Naive thymus-derived CD8-positive, alpha-beta T cell (primary cell): ENCODE results near the gene HERC3. TPM values are rescaled to one million over a fixed set of nuclear protein-coding genes. Genes with fewer than 3 reads are reported as not detected.
"Not testable (repeated sequence)": the region's sequence is repeated elsewhere in the genome, so short reads cannot be mapped to it uniquely, and the experiment has no call there.

Experiments used
- ATAC-seq, 2 donors: fragments of 150-1000 bp; cut with Tn5 transposase in 1 of 2; sonication (Bioruptor Pico), chemical (Tn5 transposase) in 1 of 2; 1 replicate in 1 of 2; 2 replicates in 1 of 2; pipeline ENCODE4 v1.10.0; 2021; ENCODE audit warnings: mild to moderate bottlenecking in 2 of 2, moderate library complexity in 2 of 2
- POLR2A ChIA-PET: fragments of 350-600 bp; sonication (Branson Sonifier 250); formaldehyde crosslinking; loops from one replicate; lab custom pipeline; 2021; ENCODE audit warnings: antibody characterized with exemption; lab: Charles Lee
- DNase-seq, 10 donors: peaks; one replicate each; pipeline versions ENCODE4 v3.0.0 to v3.0.0-alpha.2; 2020 to 2022
- H3K27ac Mint-ChIP-seq, 10 donors: one replicate each; pipeline ENCODE4 v1.8.0; 2020 to 2022; ENCODE audit warnings: mild to moderate bottlenecking in 10 of 10, mixed read lengths in 10 of 10, moderate library complexity in 4 of 10, inconsistent platforms in 1 of 10
- H3K27me3 Mint-ChIP-seq, 5 donors: one replicate each; pipeline ENCODE4 v1.8.0; 2021 to 2022; ENCODE audit warnings: mixed read lengths in 5 of 5
- H3K36me3 Mint-ChIP-seq, 3 donors: one replicate each; pipeline ENCODE4 v1.8.0; 2020 to 2022; ENCODE audit warnings: mixed read lengths in 3 of 3, mild to moderate bottlenecking in 2 of 3, inconsistent platforms in 1 of 3
- H3K4me1 Mint-ChIP-seq, 4 donors: one replicate each; pipeline ENCODE4 v1.8.0; 2021 to 2022; ENCODE audit warnings: mixed read lengths in 4 of 4
- H3K4me3 Mint-ChIP-seq, 10 donors: one replicate each; pipeline ENCODE4 v1.8.0; 2020 to 2022; ENCODE audit warnings: mild to moderate bottlenecking in 10 of 10, mixed read lengths in 10 of 10, moderate library complexity in 6 of 10, inconsistent platforms in 1 of 10
- H3K9me3 Mint-ChIP-seq, 9 donors: one replicate each; pipeline ENCODE4 v1.8.0; 2020 to 2022; ENCODE audit warnings: mixed read lengths in 9 of 9, mild to moderate bottlenecking in 3 of 9, inconsistent platforms in 1 of 9, moderate library complexity in 1 of 9
- polyA plus RNA-seq, 3 donors: library from polyadenylated mRNA; unstranded; fragments of 300-500 nt; fragmentation: Illumina TruSeq; gene quantifications; one replicate each; pipeline ENCODE4 v1.2.3, GENCODE V29; 2021
- total RNA-seq, 8 experiments: library from RNA in 2 of 8; stranded (reverse) in 2 of 8; gene quantifications; one replicate each; pipeline ENCODE4 v1.2.3 and lab custom pipeline; 2021 to 2026

Gene HERC3
- total and polyA plus RNA-seq, 5 experiments from 2014 or later = 29.7 to 111 (median 37.1) TPM

- Mint-ChIP-seq H3K4me3 (peak overlapping the region; percentile 91 to 100 (median 98)), H3K27me3 (no peaks in the 10 kb centered on the region), H3K27ac (peak overlapping the region; percentile 89 to 99 (median 97)), H3K36me3 (peaks cover 0 to 34% (median 2%) of the 10 kb centered on the region in 3 donors), H3K9me3 (no peaks in the 10 kb centered on the region), H3K4me1 (peaks cover 22 to 56% (median 49%) of the 10 kb centered on the region in 4 donors)
- POLR2A ChIA-PET = interaction anchor here (0.6 to 4.9 kb wide), 17 partner anchors 9 to 1169 kb away, joined by 3 to 119 read pairs (median 4); partner anchors contain the start of genes HERC5 and HERC6
- DNase-seq = peak; percentile 70 to 87 (median 76)
- peak; percentile 72 to 75 for ATAC-seq
Measured at GRCh38 chr4:88592600-88593448, 544 bp downstream of the HERC3 start.

- Mint-ChIP-seq H3K36me3 (peaks cover 0 to 71% (median 17%) of the 10 kb centered on the region in 3 donors), H3K4me3 (peak overlapping the region in 8 of 10 donors; percentile 34 to 72 (median 57)), H3K27me3 (no peaks in the 10 kb centered on the region), H3K27ac (peak overlapping the region; percentile 24 to 93 (median 75)), H3K4me1 (peaks cover 31 to 79% (median 69%) of the 10 kb centered on the region in 4 donors), H3K9me3 (no peaks in the 10 kb centered on the region)
- POLR2A ChIA-PET = interaction anchor here (0.6 to 2.5 kb wide), 5 partner anchors 8 to 15 kb away, joined by 3 to 11 read pairs (median 3); no protein-coding TSS in a partner anchor
- no peak for ATAC-seq
- no peak for DNase-seq
Measured at GRCh38 chr4:88597970-88598660, 5.8 kb downstream of the HERC3 start.

- Mint-ChIP-seq H3K4me3 (peak overlapping the region in 7 of 10 donors; percentile 30 to 72 (median 64)), H3K4me1 (peaks cover 27 to 73% (median 64%) of the 10 kb centered on the region in 4 donors), H3K36me3 (peaks cover 2 to 77% (median 25%) of the 10 kb centered on the region in 3 donors), H3K9me3 (no peaks in the 10 kb centered on the region), H3K27me3 (no peaks in the 10 kb centered on the region), H3K27ac (peak overlapping the region in 8 of 10 donors; percentile 24 to 86 (median 66))
- no peak for DNase-seq
- no peak for ATAC-seq
- POLR2A ChIA-PET = interaction anchor here (2.5 kb wide), 1 partner anchor 14 kb away, joined by 11 read pairs; no protein-coding TSS in a partner anchor
Measured at GRCh38 chr4:88599298-88599697, 7.0 kb downstream of the HERC3 start.

- DNase-seq (no peak), ATAC-seq (peak in 1 of 2 donors; percentile 67)
- Mint-ChIP-seq H3K36me3 (peaks cover 6 to 79% (median 29%) of the 10 kb centered on the region in 3 donors), H3K27me3 (no peaks in the 10 kb centered on the region), H3K9me3 (no peaks in the 10 kb centered on the region), H3K27ac (peak overlapping the region; percentile 24 to 86 (median 53)), H3K4me1 (peaks cover 32 to 73% (median 66%) of the 10 kb centered on the region in 4 donors), H3K4me3 (peak overlapping the region in 9 of 10 donors; percentile 2 to 64 (median 39))
- POLR2A ChIA-PET = interaction anchor here (1.3 to 2.5 kb wide), 2 partner anchors 8 to 13 kb away, joined by 3 to 11 read pairs; no protein-coding TSS in a partner anchor
Measured at GRCh38 chr4:88599714-88600113, 7.4 kb downstream of the HERC3 start.

- peaks cover 35 to 76% (median 70%) of the 10 kb centered on the region in 4 donors for H3K4me1 Mint-ChIP-seq
- H3K36me3 Mint-ChIP-seq = peaks cover 6 to 80% (median 29%) of the 10 kb centered on the region in 3 donors
- H3K27ac Mint-ChIP-seq = peak overlapping the region in 4 of 10 donors; percentile 12 to 75 (median 48)
- H3K9me3 Mint-ChIP-seq = no peaks in the 10 kb centered on the region
- H3K27me3 Mint-ChIP-seq = no peaks in the 10 kb centered on the region
- ATAC-seq = no peak
- no peak for DNase-seq
- POLR2A ChIA-PET = interaction anchor here (1.3 to 2.5 kb wide), 2 partner anchors 9 to 13 kb away, joined by 3 to 11 read pairs; no protein-coding TSS in a partner anchor
- peak overlapping the region in 1 of 10 donors; percentile 44 for H3K4me3 Mint-ChIP-seq
Measured at GRCh38 chr4:88600176-88600838, 8.0 kb downstream of the HERC3 start.

- H3K4me3 Mint-ChIP-seq = peak overlapping the region in 7 of 10 donors; percentile 3 to 55 (median 42)
- peak overlapping the region in 5 of 10 donors; percentile 4 to 73 (median 20) for H3K27ac Mint-ChIP-seq
- H3K27me3 Mint-ChIP-seq = no peaks in the 10 kb centered on the region
- DNase-seq = no peak
- peaks cover 22 to 80% (median 64%) of the 10 kb centered on the region in 3 donors for H3K36me3 Mint-ChIP-seq
- ATAC-seq = no peak
- POLR2A ChIA-PET = interaction anchor here (0.5 kb wide), 1 partner anchor 12 kb away, joined by 5 read pairs; no protein-coding TSS in a partner anchor
- peaks cover 38 to 70% (median 64%) of the 10 kb centered on the region in 4 donors for H3K4me1 Mint-ChIP-seq
- H3K9me3 Mint-ChIP-seq = peaks cover 0 to 7% (median 0%) of the 10 kb centered on the region in 9 donors
Measured at GRCh38 chr4:88604978-88605678, 12.8 kb downstream of the HERC3 start.

- ATAC-seq (peak; percentile 57 to 81), DNase-seq (peak in 3 of 10 donors; percentile 22 to 29 (median 27))
- no peaks in the 10 kb centered on the region for H3K27me3 Mint-ChIP-seq
- POLR2A ChIA-PET = interaction anchor here (0.5 to 1.8 kb wide), 3 partner anchors 8 to 12 kb away, joined by 3 to 7 read pairs (median 5); no protein-coding TSS in a partner anchor
- peak overlapping the region in 7 of 10 donors; percentile 20 to 82 (median 63) for H3K27ac Mint-ChIP-seq
- H3K4me1 Mint-ChIP-seq = peaks cover 39 to 70% (median 65%) of the 10 kb centered on the region in 4 donors
- peaks cover 0 to 7% (median 0%) of the 10 kb centered on the region in 9 donors for H3K9me3 Mint-ChIP-seq
- peaks cover 26 to 81% (median 68%) of the 10 kb centered on the region in 3 donors for H3K36me3 Mint-ChIP-seq
- peak overlapping the region in 9 of 10 donors; percentile 18 to 79 (median 56) for H3K4me3 Mint-ChIP-seq
Measured at GRCh38 chr4:88605736-88606135, 13.5 kb downstream of the HERC3 start.

- ATAC-seq (no peak), DNase-seq (no peak)
- peaks cover 45 to 75% (median 69%) of the 10 kb centered on the region in 4 donors for H3K4me1 Mint-ChIP-seq
- peaks cover 26 to 80% (median 63%) of the 10 kb centered on the region in 3 donors for H3K36me3 Mint-ChIP-seq
- H3K27me3 Mint-ChIP-seq = no peaks in the 10 kb centered on the region
- H3K27ac Mint-ChIP-seq = peak overlapping the region in 7 of 10 donors; percentile 3 to 74 (median 53)
- POLR2A ChIA-PET = interaction anchor here (1.8 kb wide), 1 partner anchor 13 kb away, joined by 7 read pairs; no protein-coding TSS in a partner anchor
- peak overlapping the region in 1 of 10 donors; percentile 28 for H3K4me3 Mint-ChIP-seq
- H3K9me3 Mint-ChIP-seq = peaks cover 0 to 7% (median 0%) of the 10 kb centered on the region in 9 donors
Measured at GRCh38 chr4:88606832-88607231, 14.6 kb downstream of the HERC3 start.

- Mint-ChIP-seq H3K27me3 (no peaks in the 10 kb centered on the region), H3K36me3 (peaks cover 23 to 62% (median 47%) of the 10 kb centered on the region in 3 donors), H3K4me3 (peak overlapping the region in 2 of 10 donors; percentile 22 to 85), H3K9me3 (peaks cover 0 to 7% (median 0%) of the 10 kb centered on the region in 9 donors), H3K27ac (peak overlapping the region; percentile 70 to 100 (median 84)), H3K4me1 (peaks cover 52 to 88% (median 84%) of the 10 kb centered on the region in 4 donors)
- no peak for ATAC-seq
- POLR2A ChIA-PET = interaction anchor here (1.2 to 8.8 kb wide), 2 partner anchors 17 to 61 kb away, joined by 3 to 119 read pairs; partner anchors contain the start of gene HERC3
- DNase-seq = no peak
Measured at GRCh38 chr4:88609387-88609786, 17.1 kb downstream of the HERC3 start.

GRCh38 chr4:88609794-88610193, 17.5 kb downstream of the HERC3 start:
- H3K27ac Mint-ChIP-seq = peak overlapping the region; percentile 72 to 100 (median 84)
- H3K4me1 Mint-ChIP-seq = peaks cover 51 to 88% (median 84%) of the 10 kb centered on the region in 4 donors
- H3K9me3 Mint-ChIP-seq, H3K27me3 Mint-ChIP-seq, ATAC-seq: not testable (repeated sequence)
- peaks cover 20 to 60% (median 46%) of the 10 kb centered on the region in 3 donors for H3K36me3 Mint-ChIP-seq
- H3K4me3 Mint-ChIP-seq = peak overlapping the region in 4 of 10 donors; percentile 22 to 85 (median 40)
- POLR2A ChIA-PET = interaction anchor here (1.2 to 8.8 kb wide), 2 partner anchors 18 to 60 kb away, joined by 3 to 119 read pairs; partner anchors contain the start of gene HERC3
- DNase-seq = peak in 5 of 10 donors; percentile 25 to 66 (median 34)
